Activated CD4-positive, alpha-beta T cell treated with anti-CD3 and anti-CD28 coated beads, Interleukin-2, amount 50 U/mL, for 48 hours (primary cell): ENCODE measurements around the gene MIEF1.
A peak's percentile ranks its signal among the peaks of the same experiment; 100 is the strongest.
"Not testable (repeated sequence)": the region's sequence is repeated elsewhere in the genome, so short reads cannot be mapped to it uniquely, and the experiment has no call there.

Experiments
- DNase-seq, 2 experiments: peaks; one replicate each; pipeline ENCODE4 v3.0.0-alpha.2; 2020

Gene MIEF1

GRCh38 chr22:39490966-39491680 lies 11.0 kb upstream of the MIEF1 start:
- DNase-seq: no peak

DNA sequence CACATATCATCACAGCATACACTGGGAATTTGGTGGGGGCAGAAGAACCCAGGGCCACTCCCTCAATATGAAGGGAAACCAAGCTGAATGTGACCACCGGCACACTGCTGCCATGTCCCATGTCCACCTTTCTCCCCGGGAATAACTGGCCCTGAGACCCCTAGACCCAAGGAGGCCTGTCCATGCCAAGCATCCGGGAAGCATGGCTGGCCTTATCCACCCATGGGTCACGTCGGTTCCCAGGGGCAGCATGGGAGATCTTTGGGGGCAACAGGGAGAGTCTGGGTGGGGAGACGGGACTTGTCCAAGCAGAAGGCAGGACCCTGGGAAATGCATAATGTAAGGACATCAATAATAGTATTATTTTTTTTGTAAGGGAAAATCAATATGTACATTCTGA lies 10.4 kb upstream of the MIEF1 start:
- DNase-seq: no peak

GRCh38 chr22:39492186-39492585 lies 9.9 kb upstream of the MIEF1 start:
- no peak for DNase-seq

DNA sequence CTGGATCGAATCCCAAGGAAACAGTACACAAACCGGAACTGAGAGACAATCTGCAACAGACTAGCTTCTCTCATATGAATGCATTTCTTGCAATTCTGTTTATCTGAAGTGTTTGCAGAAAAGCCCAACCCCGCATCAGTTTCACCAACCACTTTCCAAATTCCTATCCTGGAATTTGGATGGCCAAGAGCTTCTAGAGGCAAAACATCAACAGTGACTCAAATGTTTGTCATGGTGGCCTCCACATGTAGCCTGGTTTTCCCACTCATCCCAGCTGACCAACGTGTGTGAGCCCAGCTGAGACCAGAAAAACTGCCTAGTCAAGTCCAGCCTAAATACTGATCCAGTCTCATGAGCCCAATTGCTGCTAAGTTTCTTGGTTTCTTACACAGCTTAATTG lies 8.3 kb upstream of the MIEF1 start:
- DNase-seq: no peak

- DNase-seq: no peak
These were observed 7.5 kb upstream of the MIEF1 start for GRCh38 chr22:39494471-39495120.

DNA sequence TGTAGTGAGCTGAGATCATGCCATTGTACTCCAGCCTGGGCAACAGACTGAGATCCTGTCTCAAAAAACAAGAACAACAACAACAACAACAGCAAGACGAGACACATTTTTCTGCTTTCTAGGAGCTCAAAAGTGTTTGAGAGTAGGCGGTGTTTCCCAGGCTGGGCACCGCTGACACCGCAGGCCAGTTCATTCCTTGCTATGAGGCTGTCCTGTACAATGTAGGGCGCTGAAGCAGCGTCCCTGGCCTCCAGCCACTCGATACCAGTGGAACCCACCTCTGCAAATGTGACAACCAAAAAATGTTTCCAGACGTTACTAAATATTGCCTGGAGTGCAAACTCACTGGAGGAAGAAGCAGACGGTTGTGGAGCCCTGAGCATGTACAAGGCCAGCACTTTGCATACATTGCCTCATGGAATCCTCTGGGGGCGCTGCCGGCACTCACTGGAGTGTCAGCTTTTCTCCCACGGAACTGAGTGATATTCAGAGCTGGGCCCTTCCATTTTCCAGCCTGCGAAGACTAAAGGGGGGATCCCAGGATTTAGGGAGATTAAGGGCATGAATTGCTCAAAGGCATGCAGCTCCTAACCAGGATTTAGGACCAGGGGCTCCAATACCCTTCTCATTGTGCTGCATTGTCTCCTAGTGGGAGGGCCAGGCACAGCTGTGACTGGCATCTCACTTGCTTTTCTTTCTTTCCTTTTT lies 5.8 kb upstream of the MIEF1 start:
- DNase-seq: peak; percentile 71 to 77

DNA sequence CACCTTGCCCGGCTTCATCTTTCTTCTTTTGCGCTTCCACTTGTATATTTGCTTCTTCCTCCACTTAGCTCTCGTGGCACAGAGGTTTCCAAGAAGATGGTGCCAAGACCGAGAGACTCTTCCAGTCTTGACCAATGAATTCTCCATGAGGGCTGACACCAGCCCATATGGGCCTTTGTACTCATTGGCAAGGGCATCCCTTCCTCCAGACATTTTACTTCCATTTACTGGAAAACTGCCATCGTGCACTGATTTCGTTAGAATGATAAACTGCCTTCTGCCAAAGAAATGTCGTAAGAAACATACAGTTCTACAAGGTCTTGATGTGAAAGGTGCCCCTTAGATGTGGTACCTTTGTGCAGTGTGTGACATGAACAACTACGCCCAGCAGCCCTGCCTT lies 4.7 kb upstream of the MIEF1 start:
- DNase-seq: no peak

DNA sequence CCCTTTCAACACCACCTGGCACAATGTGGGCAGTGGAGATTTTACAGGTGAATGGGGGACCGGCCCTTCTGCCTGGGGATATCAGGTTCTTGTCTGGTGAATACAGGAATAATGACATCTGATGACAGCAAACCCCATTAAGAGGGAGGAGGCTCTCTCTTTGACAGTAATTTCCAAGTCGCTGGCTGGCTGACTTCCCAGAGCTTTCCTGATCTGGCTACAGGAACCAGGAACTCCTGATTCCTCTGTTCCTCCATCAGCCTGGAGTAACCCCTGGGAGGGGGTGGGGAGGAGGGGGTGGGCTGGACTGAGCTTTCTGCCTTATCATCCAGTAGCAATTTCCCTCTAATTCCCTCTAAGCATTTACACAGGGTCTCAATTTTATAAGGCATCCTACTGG lies 3.7 kb upstream of the MIEF1 start:
- DNase-seq: no peak

DNA sequence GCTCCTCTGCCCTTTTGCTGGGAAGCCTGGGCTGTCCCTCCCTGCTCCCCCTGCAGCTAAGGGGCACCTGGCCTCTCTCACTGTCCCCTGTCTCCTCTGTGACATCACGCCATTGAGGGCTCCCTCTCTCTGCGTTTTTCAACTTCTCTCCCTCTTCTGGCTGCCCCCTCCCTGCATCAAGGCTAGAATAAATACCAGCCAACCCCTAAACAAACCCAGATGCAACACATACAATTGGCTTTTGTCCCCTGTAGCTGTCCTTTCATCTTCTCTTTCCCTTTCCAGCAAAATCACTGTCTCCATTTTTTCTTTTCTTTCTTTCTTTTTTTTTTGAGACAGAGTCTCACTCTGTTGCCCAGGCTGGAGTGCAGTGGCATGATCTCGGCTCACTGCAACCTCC lies 3.3 kb upstream of the MIEF1 start:
- no peak for DNase-seq

DNA sequence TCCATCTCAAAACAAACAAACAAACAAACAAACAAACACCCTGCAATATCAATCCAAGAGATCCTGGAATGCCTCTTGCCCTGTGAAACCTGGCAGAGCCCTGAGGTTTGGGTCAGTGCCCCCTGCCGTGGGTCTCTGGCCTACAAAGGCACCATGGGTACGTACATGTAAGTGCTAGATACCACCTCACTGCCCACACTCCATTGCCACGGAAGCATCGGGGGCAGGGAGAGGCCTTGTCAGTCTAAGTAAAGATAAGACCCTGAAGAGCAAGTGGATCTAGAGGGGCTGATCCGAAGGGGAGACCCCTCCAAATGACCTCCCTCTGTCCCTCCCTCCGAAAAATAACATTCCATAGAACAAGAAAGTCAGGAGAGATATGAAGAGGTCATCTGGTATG lies 2.0 kb upstream of the MIEF1 start:
- no peak for DNase-seq

GRCh38 chr22:39501644-39502108 lies 414 bp upstream of the MIEF1 start:
- no peak for DNase-seq

DNA sequence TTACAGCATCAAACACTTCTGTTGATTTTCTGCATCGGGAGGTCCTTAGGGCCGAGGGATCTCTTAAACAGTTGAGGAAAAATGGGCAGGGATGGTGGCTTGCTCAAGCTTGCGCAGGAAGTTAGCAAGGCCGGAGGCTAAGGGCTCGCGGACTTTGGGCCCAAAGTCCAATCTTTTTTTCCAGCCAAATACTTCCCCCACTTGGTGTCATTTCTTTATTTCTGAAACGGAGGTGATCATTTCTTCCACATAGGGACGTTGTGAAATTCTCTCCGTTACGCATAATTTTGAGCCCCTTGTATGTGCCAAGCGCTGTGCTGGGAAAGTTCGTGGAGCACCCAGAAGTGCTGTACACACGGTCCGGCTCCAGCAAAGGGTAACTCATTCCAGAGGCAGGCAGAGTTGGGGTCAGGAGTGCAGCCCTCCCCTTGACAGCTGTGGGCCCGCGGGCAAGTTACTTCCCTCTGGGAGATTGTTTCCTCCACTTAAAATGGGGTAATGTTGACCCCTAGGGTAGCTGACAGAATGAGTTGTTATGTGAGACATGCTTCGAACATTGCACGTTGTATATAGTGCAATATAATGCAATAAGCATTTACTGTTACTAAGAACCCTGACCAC lies 809 bp downstream of the MIEF1 start:
- DNase-seq: no peak

DNA sequence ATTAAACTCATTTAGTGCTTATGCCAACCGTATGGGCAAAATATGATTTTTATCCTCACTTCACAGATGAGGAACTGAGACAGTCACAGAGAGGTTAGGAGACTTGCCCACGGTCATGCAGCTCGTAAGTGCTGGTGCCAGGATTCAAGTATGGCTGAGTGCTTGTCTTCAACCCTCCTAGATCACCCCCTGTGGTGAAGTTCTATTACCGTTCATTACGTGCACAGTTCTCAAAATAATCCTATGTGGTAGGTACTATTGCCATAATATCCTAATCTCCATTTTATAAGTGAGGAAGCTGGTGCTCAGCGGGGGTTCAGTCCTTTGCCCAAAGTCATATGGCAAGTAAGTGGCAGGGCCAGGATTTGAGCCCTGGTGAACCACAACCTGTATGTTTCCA lies 1.5 kb downstream of the MIEF1 start:
- DNase-seq: no peak

DNA sequence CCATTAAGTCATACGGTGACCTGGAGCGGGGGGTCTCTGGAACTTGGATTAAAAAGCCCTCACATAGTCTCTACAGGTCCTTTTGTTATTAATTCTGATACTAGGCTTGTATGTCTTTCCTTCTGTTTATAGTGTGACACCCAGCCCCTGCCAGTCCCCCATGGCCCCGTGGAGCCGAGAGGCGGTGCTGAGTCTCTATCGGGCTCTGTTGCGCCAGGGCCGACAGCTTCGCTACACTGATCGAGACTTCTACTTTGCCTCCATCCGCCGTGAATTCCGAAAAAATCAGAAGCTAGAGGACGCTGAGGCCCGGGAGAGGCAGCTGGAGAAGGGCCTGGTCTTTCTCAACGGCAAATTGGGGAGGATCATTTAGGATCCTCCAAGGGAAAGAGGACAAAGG lies 2.0 kb downstream of the MIEF1 start:
- no peak for DNase-seq

DNA sequence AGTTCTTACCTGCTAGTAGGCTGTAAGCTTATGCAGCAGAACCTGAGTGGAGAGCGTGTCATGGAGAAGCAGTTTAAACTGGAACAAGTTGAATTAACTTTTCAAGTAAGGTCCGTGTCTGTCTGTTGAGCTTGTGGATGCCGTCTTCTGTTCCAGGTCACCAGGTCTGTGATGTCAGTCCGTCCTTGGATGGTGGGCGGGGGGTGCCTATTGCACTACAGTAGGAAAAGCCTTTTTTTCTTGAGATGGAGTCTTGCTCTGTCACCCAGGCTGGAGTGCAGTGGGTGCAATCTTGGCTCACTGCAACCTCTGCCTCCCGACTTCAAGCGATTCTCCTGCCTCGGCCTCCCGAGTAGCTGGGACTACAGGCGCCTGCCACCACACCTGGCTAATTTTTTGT lies 4.9 kb downstream of the MIEF1 start:
- not testable (repeated sequence) for DNase-seq

DNA sequence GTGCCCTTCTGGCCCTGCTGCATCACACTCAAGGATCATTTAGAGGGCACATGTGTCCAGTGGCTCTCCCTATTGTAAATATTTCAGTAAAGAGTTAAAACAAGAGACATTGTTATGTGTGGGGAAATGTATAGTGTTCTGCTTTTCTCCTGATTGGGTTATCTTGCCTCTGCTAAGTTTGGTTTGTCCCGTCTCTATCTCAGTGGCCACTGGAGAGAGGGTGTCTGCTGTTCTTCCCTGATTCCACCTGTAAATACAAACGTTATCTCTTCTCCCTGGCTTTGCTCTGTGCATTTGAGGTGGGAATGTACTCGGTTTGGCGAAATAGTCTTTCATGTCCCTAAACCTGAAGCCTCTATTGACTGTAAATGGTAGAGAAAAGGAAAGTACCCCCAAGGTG lies 6.3 kb downstream of the MIEF1 start:
- DNase-seq: no peak

DNA sequence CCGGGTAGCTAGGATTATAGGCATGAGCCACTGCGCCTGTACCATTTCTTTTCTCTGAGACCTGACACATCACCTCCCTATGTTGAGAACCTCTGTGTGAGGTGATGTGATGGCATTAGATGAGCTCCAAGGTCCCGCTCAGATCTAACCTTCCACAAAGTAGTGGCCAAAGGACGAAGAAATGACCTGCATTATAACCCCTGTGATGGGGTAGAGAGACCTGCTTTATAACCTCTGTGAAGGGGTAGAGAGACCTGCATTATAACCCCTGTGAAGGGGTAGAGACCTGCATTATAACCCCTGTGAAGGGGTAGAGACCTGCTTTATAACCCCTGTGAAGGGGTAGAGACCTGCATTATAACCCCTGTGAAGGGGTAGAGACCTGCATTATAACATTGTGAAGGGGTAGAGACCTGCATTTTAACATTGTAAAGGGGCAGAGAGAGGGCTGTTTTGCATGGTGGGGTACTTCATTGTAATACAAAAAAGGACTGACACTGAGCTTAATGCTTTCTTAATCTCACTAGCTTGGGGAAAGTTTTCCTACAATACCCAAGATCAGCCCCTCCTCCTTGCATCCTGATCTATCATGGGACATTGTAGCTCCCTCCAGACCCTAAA lies 8.5 kb downstream of the MIEF1 start:
- no peak for DNase-seq

GRCh38 chr22:39511226-39511625 lies 9.1 kb downstream of the MIEF1 start:
- no peak for DNase-seq

GRCh38 chr22:39512026-39512425 lies 9.9 kb downstream of the MIEF1 start:
- no peak for DNase-seq

GRCh38 chr22:39513791-39514190 lies 11.7 kb downstream of the MIEF1 start:
- DNase-seq: no peak

- DNase-seq: peak; percentile 68 to 71
These were observed 12.4 kb downstream of the MIEF1 start for GRCh38 chr22:39514373-39514973.

DNA sequence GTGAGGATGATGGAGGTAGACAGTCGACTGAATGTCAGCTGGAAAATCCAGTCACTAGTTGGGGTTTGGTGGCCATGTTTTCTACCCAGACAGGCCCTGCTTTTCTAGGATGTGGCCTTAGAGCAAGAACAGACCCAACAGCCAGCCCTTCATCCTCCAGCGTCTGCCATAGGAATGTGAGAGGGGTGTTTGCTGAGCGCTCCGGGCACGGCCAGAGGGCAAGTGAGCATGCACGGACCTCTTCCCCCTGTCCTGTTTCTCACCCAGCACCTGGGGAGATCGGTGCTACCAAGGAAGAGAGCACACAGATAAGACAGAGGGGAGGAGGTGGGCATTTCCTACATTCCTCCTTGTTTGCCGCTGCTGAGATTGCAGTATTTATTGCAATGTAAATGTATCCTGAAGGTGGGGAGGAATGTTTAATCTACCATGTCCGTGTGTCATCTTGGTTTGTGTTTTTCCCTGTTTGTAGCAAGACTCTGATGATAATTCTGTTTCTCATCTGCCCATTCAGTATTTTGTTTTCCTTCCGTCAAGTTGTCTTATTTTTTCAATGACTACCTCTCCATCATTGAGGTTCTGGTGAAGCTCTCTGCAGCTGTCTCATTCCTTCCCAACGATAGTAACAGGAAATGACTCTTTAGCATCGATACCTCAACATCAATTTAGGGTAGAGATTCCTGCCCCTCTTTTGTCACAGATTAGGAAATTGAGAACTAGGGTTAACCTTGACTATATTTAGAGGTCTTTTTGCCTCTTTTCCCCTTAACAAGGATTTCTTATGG lies 13.4 kb downstream of the MIEF1 start:
- DNase-seq: no peak
